Measurements from ENCODE around the gene LRFN2. TPM values are rescaled to one million over a fixed set of nuclear protein-coding genes. Genes with fewer than 3 reads are reported as not detected.

The LRFN2 gene
- 0.15 TPM for polyA plus RNA-seq (2013, experiment 1 of 2)
- polyA plus RNA-seq (2013, experiment 2 of 2), result 0.32 TPM

GRCh38 chr6:40587240-40588069 lies at the start of gene LRFN2:
Gene LRFN2, minus strand, starts transcription at chr6:40587364.
- Histone ChIP-seq H3K27me3 (ENCODE audit: insufficient read depth, low read length) (peaks cover 48% of the 10 kb centered on the region), H3K4me1 (ENCODE audit: insufficient read depth, low read length) (peaks cover 21% of the 10 kb centered on the region), H3K9ac (ENCODE audit: low read depth, low read length) (peak within 1 kb of the TSS; percentile 65; the same call in 1 of the 2 replicates), H3K36me3 (ENCODE audit: insufficient read depth, low read length) (no peaks in the 10 kb centered on the region), H3K9me3 (ENCODE audit: insufficient read depth, low read depth, low read length) (no peaks in the 10 kb centered on the region), H3K27ac (ENCODE audit: low read depth, low read length) (no peak within 1 kb of the TSS), H3K4me3 (ENCODE audit: low read length) (peak within 1 kb of the TSS; percentile 75)
- under 1% methylated on average over 87 of the region's 89 CpGs for WGBS

GRCh38 chr6:40634429-40634828 lies 47.3 kb upstream of the LRFN2 start:
- WGBS, result 93% methylated on average over 3 of the region's 3 CpGs
- no peaks in the 10 kb centered on the region for H3K4me1 ChIP-seq (ENCODE audit: insufficient read depth, low read length)
- H3K4me3 ChIP-seq (ENCODE audit: low read length), result no peak overlapping the region
- H3K9ac ChIP-seq (ENCODE audit: low read depth, low read length), result no peak overlapping the region
- no peaks in the 10 kb centered on the region for H3K9me3 ChIP-seq (ENCODE audit: insufficient read depth, low read depth, low read length)
- H3K36me3 ChIP-seq (ENCODE audit: insufficient read depth, low read length), result no peaks in the 10 kb centered on the region
- H3K27ac ChIP-seq (ENCODE audit: low read depth, low read length), result no peak overlapping the region
- H3K27me3 ChIP-seq (ENCODE audit: insufficient read depth, low read length), result no peaks in the 10 kb centered on the region

GRCh38 chr6:40631744-40632143 lies 44.6 kb upstream of the LRFN2 start:
- Histone ChIP-seq H3K27me3 (ENCODE audit: insufficient read depth, low read length) (no peaks in the 10 kb centered on the region), H3K4me3 (ENCODE audit: low read length) (no peak overlapping the region), H3K9ac (ENCODE audit: low read depth, low read length) (no peak overlapping the region), H3K36me3 (ENCODE audit: insufficient read depth, low read length) (no peaks in the 10 kb centered on the region), H3K9me3 (ENCODE audit: insufficient read depth, low read depth, low read length) (no peaks in the 10 kb centered on the region), H3K4me1 (ENCODE audit: insufficient read depth, low read length) (no peaks in the 10 kb centered on the region), H3K27ac (ENCODE audit: low read depth, low read length) (no peak overlapping the region)
- WGBS, result 91% methylated on average over 7 of the region's 7 CpGs

- 90% methylated on average over 5 of the region's 5 CpGs for WGBS
- Histone ChIP-seq H3K4me3 (ENCODE audit: low read length) (no peak overlapping the region), H3K36me3 (ENCODE audit: insufficient read depth, low read length) (no peaks in the 10 kb centered on the region), H3K27ac (ENCODE audit: low read depth, low read length) (no peak overlapping the region), H3K9me3 (ENCODE audit: insufficient read depth, low read depth, low read length) (peaks cover 8% of the 10 kb centered on the region; the same call in 1 of the 2 replicates), H3K27me3 (ENCODE audit: insufficient read depth, low read length) (no peaks in the 10 kb centered on the region), H3K9ac (ENCODE audit: low read depth, low read length) (no peak overlapping the region), H3K4me1 (ENCODE audit: insufficient read depth, low read length) (no peaks in the 10 kb centered on the region)
Measured at GRCh38 chr6:40630488-40630887, 43.3 kb upstream of the LRFN2 start.

- Histone ChIP-seq H3K9ac (ENCODE audit: low read depth, low read length) (no peak overlapping the region), H3K27ac (ENCODE audit: low read depth, low read length) (no peak overlapping the region), H3K4me1 (ENCODE audit: insufficient read depth, low read length) (no peaks in the 10 kb centered on the region), H3K9me3 (ENCODE audit: insufficient read depth, low read depth, low read length) (peaks cover 8% of the 10 kb centered on the region; the same call in 1 of the 2 replicates), H3K36me3 (ENCODE audit: insufficient read depth, low read length) (no peaks in the 10 kb centered on the region), H3K4me3 (ENCODE audit: low read length) (no peak overlapping the region), H3K27me3 (ENCODE audit: insufficient read depth, low read length) (no peaks in the 10 kb centered on the region)
- WGBS, result 79% methylated on average over 5 of the region's 6 CpGs
Measured at GRCh38 chr6:40630051-40630450, 42.9 kb upstream of the LRFN2 start.

GRCh38 chr6:40629463-40629862 lies 42.3 kb upstream of the LRFN2 start:
- Histone ChIP-seq H3K27me3 (ENCODE audit: insufficient read depth, low read length) (no peaks in the 10 kb centered on the region), H3K4me3 (ENCODE audit: low read length) (no peak overlapping the region), H3K9ac (ENCODE audit: low read depth, low read length) (no peak overlapping the region), H3K27ac (ENCODE audit: low read depth, low read length) (no peak overlapping the region), H3K9me3 (ENCODE audit: insufficient read depth, low read depth, low read length) (peaks cover 8% of the 10 kb centered on the region; the same call in 1 of the 2 replicates), H3K36me3 (ENCODE audit: insufficient read depth, low read length) (no peaks in the 10 kb centered on the region), H3K4me1 (ENCODE audit: insufficient read depth, low read length) (no peaks in the 10 kb centered on the region)
- 93% methylated on average over 6 of the region's 6 CpGs for whole genome bisulfite sequencing

- no peak overlapping the region for H3K4me3 ChIP-seq (ENCODE audit: low read length)
- H3K9me3 ChIP-seq (ENCODE audit: insufficient read depth, low read depth, low read length), result peaks cover 8% of the 10 kb centered on the region; the same call in 1 of the 2 replicates
- H3K27ac ChIP-seq (ENCODE audit: low read depth, low read length), result no peak overlapping the region
- no peak overlapping the region for H3K9ac ChIP-seq (ENCODE audit: low read depth, low read length)
- H3K4me1 ChIP-seq (ENCODE audit: insufficient read depth, low read length), result no peaks in the 10 kb centered on the region
- H3K36me3 ChIP-seq (ENCODE audit: insufficient read depth, low read length), result no peaks in the 10 kb centered on the region
- H3K27me3 ChIP-seq (ENCODE audit: insufficient read depth, low read length), result no peaks in the 10 kb centered on the region
- 80% methylated on average over 3 of the region's 3 CpGs for WGBS
Measured at GRCh38 chr6:40627316-40627715, 40.2 kb upstream of the LRFN2 start.

GRCh38 chr6:40626886-40627285 lies 39.7 kb upstream of the LRFN2 start:
- Histone ChIP-seq H3K9ac (ENCODE audit: low read depth, low read length) (no peak overlapping the region), H3K27me3 (ENCODE audit: insufficient read depth, low read length) (no peaks in the 10 kb centered on the region), H3K36me3 (ENCODE audit: insufficient read depth, low read length) (no peaks in the 10 kb centered on the region), H3K4me1 (ENCODE audit: insufficient read depth, low read length) (no peaks in the 10 kb centered on the region), H3K4me3 (ENCODE audit: low read length) (no peak overlapping the region), H3K9me3 (ENCODE audit: insufficient read depth, low read depth, low read length) (peaks cover 8% of the 10 kb centered on the region; the same call in 1 of the 2 replicates), H3K27ac (ENCODE audit: low read depth, low read length) (no peak overlapping the region)
- 93% methylated on average over 4 of the region's 4 CpGs for WGBS

- no peak overlapping the region for H3K9ac ChIP-seq (ENCODE audit: low read depth, low read length)
- peaks cover 8% of the 10 kb centered on the region; the same call in 1 of the 2 replicates for H3K9me3 ChIP-seq (ENCODE audit: insufficient read depth, low read depth, low read length)
- H3K4me1 ChIP-seq (ENCODE audit: insufficient read depth, low read length), result no peaks in the 10 kb centered on the region
- H3K27me3 ChIP-seq (ENCODE audit: insufficient read depth, low read length), result no peaks in the 10 kb centered on the region
- no peak overlapping the region for H3K27ac ChIP-seq (ENCODE audit: low read depth, low read length)
- WGBS, result 89% methylated on average over 3 of the region's 3 CpGs
- no peak overlapping the region for H3K4me3 ChIP-seq (ENCODE audit: low read length)
- no peaks in the 10 kb centered on the region for H3K36me3 ChIP-seq (ENCODE audit: insufficient read depth, low read length)
Measured at GRCh38 chr6:40623932-40624331, 36.8 kb upstream of the LRFN2 start.

- 91% methylated on average over 5 of the region's 5 CpGs for WGBS
- Histone ChIP-seq H3K27me3 (ENCODE audit: insufficient read depth, low read length) (no peaks in the 10 kb centered on the region), H3K4me3 (ENCODE audit: low read length) (no peak overlapping the region), H3K9me3 (ENCODE audit: insufficient read depth, low read depth, low read length) (peaks cover 8% of the 10 kb centered on the region; the same call in 1 of the 2 replicates), H3K4me1 (ENCODE audit: insufficient read depth, low read length) (no peaks in the 10 kb centered on the region), H3K27ac (ENCODE audit: low read depth, low read length) (no peak overlapping the region), H3K36me3 (ENCODE audit: insufficient read depth, low read length) (no peaks in the 10 kb centered on the region), H3K9ac (ENCODE audit: low read depth, low read length) (no peak overlapping the region)
Measured at GRCh38 chr6:40623178-40623577, 36.0 kb upstream of the LRFN2 start.

- H3K27ac ChIP-seq (ENCODE audit: low read depth, low read length), result no peak overlapping the region
- no peaks in the 10 kb centered on the region for H3K27me3 ChIP-seq (ENCODE audit: insufficient read depth, low read length)
- no peak overlapping the region for H3K4me3 ChIP-seq (ENCODE audit: low read length)
- H3K9ac ChIP-seq (ENCODE audit: low read depth, low read length), result no peak overlapping the region
- H3K9me3 ChIP-seq (ENCODE audit: insufficient read depth, low read depth, low read length), result no peaks in the 10 kb centered on the region
- no peaks in the 10 kb centered on the region for H3K4me1 ChIP-seq (ENCODE audit: insufficient read depth, low read length)
- WGBS, result 88% methylated on average over 9 of the region's 9 CpGs
- H3K36me3 ChIP-seq (ENCODE audit: insufficient read depth, low read length), result no peaks in the 10 kb centered on the region
Measured at GRCh38 chr6:40620574-40621240, 33.5 kb upstream of the LRFN2 start.
